ENCODE results near the gene MYBBP1A.
A peak's percentile ranks its signal among the peaks of the same experiment; 100 is the strongest.

The MYBBP1A gene

DNA sequence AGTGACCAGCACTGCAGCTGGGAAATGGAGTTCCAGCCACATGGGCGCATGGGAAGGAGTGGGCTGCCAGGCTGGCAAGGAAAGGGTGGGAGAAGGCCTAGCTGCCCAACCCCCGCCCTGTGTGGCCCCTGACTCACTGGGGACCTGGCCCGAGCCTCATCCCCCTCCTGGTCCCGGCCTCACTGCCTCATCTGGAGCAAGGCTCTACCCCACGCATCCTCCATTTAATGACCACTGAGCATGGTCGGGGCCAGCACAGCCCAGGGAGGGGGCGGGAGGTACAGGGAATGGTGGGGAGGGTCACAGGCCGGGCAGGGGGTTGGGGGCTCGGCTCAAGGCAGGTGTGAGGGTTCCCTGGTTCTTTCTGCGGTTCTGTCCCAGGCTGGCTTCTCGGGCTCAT, 40.4 kb downstream of the MYBBP1A start:
- no peak for DNase-seq

DNA sequence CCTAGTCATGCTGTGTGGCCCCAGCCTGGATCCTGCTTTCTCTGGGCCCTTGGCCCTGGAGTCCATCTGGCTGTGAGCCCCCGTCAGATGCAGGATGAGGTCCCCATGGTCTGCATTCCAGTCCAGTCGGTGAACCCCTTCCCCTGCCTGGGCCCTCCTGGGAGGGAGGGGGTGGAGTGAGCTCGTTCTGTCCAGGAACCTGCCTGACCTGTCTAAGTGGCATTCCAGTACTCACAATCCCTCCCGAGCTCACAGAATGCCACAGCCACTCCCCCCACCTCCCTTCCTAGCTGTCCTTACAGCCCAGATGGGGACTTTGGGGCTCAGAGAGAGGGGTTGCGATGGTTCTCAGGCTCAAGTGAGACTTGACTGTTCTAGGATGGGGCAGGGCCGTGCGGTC, 41.0 kb downstream of the MYBBP1A start:
- DNase-seq, result no peak

DNA sequence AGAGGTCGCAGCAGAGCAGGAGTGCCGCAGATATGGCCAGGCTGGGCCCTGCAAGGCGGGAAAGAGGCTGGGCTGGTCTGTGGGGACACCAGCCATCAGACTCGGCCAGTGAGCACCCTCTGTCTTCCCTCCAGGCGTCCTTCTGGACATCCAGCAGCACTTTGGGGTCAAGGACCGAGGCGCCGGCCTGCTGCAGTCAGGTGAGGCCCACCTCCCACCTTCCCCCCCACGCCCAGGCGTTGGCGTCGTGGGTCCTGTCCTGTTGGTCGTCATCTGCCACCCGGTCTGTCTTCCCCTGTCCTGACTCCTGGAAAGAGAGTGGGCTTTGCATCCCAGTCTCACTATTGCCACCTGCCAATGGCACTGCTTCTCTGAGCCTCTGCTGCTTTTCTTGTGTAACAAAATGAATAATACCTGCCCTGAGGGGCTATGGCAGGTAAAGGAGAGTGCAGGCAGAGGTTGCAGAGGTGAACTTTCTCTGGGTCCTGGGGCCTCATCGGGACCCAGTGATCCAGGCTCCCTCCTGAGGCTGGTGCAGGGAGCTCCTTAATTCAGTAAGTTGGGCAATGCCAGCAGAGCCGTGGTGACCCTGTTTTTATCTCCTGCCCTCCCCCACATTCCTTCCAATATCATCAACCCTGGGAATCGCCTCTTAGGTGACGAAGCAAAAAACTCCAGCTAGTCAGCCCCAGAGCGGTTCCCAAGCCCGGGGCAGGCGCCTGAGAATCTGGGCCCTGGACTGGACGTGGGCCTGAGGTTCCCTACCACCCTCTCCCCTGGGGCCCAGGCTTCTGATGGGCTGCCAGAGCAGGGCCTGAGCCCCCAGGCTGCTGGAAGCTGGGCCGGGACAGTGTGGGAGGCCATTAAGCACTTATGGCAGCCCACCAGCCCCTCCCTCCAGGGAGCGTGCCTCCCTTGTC, 41.8 kb downstream of the MYBBP1A start:
- DNase-seq, result no peak

DNA sequence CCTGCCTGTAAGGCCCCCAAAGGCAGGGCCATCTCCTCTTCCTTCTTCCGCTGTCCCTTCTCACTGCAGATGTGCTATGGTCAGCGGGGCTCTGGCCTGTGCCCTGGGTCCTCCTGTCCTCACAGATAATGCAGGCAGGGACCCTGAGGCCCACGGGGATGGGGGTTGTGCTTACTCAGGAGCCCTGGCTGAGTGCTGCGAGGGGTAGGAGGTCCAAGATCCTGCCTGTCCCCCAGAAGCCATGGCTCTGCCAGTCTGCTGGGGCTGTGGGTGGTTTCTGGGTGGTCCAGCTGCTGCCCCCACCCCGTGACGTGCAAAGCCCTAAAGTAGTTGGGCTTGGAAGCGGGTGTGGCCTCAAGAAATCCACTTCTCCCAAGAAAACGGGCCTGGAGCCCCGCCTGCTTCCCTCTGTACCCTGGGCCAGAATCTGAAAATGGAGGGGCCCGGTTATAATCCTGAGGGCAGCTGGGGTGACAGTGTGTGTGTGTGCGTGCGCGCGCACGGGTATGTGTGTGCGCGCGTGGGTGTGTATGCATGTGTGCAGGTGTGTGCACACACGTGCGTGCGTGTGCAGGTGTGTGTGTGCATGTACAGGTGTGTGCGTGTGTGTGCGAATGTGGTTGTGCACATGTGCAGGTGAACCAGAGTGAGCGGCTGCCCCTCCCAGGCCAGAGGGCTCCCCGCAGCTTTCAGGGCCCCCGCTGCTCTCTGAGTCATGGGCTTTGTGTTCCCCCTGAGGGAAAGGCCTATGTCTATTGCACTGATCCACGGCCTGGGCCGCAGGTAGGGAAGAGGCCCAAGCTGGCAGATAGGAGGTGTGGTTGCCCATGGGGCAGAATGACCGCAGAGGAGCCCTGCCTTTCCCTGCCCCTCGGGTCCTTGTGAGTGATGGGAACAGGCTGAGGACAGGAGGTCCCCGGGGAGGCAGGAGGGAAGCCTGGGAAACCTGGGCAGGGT, 42.8 kb downstream of the MYBBP1A start:
- DNase-seq, result no peak

DNA sequence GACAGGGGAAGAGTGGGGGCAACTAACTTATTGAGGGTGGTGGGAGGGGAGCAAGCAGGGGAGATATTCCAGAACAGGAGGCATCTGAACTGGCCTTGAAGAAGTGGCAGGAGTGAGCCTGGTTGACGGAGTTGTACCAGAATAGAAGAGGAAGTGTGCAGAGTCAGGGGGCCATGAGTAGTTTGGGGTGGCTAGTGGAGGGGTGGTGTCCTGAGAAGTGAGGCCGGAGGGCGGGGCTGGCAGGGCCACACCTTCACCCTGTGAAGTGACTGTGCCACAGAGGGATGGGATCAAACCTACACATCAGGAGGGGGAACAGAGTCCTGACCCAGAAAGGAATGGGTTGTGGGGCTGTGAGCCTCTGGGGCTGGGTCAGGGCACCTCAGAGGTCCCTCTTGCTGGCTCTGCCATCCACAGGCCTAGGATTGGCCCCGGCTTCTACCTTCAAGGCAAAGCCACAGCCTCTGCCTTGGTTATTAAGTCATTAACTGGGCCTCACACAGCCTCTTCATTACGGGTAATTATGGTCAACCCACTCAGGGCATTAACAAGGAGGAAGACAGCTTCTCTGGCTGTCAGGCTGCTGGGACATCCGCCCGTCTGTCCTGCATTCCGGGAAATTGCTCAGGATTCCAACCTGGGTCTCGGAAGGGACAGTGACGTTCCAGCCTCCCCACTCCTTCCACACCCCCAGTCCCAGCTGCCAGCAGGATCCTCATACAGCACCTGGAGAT, 43.8 kb downstream of the MYBBP1A start:
- no peak for DNase-seq

DNA sequence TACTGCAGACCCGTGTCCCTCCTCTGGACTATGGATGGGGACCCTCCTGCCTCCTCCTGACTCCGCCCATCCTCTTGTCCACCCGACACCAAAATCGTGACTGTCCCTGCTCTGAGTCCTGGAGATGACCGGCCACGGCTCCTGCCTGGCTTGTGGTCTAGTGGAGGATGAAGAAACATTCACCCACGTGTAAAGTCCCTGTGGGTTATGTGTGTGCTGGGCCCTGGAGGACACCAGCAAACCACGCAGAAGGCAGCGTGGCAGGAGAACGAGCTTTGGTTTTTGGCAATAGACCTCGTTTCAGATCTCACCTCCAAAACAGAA, 44.6 kb downstream of the MYBBP1A start:
- no peak for DNase-seq

DNA sequence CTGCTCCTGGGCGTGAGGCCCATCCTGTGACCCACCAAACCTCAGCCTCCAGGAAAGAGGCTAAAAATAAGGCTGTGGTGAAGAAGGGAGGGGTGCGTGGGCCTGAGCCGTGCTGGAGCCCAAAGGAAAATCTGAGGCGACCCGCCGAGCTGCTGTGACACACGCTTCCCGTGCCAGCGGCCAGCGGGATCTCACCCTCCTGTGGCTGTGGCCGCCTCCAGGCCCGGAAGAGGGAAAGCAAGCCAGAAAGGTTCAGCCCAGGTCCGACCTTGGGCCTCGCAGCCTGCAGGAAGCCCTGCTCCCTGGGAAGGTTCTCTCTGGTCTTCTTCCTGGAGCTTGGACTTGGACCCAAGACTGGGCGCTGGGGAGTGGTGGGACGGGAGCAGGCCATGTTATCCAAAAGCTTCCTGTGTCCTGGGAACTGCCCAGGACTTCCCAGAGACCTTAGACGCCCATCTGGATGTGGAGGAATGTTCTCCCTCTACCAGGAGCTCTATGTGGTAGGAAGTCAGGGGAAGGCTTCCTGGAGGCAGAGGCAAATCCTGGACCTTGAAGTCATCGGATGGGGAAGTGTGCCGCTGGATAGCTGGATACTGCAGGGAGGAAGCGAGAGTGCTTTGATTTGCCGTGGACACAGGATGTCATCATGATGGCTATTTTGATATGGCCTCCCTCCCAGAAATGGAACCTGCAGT, 45.1 kb downstream of the MYBBP1A start:
- no peak for DNase-seq

DNA sequence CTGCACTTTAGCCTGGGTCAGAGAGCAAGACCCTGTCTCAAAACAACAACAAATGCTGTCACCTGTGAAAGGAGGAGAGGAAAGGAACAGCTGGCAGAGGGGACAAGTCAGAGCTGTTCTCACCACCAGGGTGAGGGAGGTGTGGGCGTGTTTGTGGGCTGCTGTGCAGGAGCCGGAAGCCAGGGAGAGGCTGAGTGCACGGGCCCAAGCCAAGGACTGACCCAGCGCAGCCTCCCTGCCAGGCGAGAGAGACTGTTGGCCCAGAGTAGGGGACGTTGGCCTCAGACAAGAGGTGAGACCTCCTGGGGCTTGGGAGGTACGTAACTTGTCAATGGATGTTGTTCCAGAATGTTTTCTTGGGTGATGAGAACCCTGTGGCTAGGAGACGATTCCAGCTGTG, 45.8 kb downstream of the MYBBP1A start:
- peak; percentile 37 for DNase-seq

DNA sequence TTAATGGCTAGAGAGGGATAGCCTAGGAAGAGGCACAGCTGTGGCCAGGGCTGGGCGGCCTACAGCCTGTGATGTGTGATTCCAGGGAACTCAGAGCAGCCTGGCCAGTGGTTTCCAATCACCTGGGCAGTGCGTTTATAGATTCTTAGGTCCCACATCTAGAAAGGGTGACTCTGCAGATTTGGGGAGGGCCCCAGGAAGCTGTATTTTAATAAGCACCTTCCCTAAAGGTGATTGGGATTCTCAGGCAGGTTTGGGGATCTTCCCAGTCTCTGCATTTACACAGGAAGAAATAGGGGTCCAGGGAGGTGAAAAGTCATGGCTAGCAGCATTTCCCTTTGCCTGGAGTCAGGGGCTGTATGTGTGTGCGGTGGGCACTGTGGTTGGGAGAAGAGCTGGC, 47.0 kb downstream of the MYBBP1A start:
- no peak for DNase-seq

DNA sequence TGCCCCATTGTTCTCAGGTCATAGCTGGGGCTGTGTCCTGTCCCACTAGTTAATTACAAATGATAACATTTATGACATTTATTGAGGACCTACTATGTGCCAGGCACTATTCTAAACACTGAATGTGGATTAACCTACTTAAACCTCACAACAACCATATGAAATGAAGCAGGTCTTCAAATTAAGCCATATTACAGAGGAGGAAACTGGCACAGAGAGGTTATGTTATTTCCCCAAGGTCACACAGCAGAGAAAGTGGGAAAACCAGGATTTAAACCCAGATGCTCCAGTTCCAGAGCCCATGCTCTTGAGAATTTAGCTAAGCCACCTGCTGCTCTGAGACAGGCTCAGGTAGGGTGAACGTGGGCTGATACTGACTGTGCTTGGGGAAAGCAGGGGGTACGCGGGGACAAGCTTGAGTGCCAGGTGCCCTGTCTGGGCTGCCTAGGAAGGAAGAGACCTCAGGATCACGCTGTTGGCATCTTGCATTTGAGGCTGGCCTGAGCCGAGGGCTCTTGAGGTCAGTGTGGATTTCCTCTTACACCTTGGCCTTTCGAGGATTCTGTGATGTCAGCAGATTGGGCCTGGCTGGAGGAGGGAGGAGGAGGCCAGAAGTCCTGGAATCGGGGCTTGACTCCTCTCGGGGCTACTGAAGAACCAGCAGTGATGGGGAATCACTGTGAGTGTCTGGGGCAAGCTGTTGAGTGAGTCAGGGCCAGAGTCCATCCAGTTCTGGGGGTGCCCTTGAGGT, 47.6 kb downstream of the MYBBP1A start:
- DNase-seq, result no peak

DNA sequence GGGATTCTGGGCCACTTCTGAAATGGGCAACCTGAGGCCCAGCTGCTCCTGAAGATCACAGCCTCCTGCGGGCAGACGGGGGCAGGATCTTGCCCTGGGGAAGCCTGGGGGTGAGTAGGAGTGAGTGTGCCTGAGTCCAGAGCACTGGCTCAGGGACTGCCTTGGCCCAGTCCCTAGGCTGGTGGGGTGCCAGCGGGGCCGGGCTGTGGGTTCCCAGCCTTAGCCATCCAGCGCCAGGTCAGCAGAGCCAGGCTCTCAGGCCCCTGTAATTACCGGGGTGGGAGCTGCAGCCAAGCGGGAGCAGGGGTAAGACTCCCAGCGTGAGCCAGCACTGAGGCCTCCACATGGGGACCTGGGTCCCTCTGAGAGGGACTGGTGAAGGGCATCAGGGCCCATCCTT, 48.3 kb downstream of the MYBBP1A start:
- no peak for DNase-seq

DNA sequence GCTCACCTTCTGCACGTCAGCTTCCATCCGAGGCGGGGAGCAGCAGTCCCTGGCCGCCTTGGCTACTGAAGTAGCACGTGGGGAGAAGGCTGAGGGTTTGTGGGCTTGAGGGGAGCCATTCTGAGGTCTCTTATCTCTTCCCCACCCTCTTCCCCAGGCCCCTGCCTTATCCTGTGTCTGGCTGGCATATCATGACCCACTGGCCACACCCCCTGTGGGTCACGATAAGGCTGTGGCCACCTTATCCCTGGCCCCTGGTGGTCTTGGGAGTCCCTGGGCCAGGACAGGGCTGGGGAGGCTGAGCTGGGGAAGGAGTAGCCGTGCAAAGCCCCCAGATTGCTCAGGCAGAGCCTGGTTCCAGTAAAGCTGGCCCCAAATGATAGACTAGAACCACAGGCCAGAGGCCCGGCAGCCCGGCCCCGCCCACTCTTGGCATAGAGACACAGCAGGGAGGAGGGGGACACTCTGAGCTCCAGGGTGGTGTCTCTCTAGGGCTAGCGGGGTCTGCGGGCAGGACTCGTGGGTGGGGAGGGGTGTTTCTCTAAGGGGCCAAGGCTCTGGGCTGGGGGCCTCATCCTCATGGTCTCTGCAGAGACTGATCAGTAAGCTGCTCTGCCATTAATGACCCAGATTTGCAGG, 48.9 kb downstream of the MYBBP1A start:
- DNase-seq, result no peak

DNA sequence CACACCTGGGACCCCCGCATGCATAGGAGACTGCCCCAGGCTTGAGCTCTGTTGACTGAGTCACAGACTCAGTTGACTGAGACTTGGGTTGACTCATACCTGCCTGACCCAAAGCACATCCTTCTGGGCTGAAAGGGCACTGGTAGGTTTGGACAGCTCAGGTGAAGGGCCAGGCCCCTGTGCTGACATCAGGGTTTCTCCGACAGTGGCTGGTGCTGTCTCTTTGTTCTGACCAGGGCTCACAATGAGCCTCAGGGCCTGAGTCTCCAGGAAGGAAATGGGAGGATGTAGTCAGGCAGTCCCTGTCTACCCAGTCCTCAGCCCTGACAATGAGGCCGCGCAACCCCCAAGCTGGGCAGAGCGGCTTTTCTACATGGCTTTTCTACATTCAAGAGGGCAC, 50.0 kb downstream of the MYBBP1A start:
- no peak for DNase-seq

DNA sequence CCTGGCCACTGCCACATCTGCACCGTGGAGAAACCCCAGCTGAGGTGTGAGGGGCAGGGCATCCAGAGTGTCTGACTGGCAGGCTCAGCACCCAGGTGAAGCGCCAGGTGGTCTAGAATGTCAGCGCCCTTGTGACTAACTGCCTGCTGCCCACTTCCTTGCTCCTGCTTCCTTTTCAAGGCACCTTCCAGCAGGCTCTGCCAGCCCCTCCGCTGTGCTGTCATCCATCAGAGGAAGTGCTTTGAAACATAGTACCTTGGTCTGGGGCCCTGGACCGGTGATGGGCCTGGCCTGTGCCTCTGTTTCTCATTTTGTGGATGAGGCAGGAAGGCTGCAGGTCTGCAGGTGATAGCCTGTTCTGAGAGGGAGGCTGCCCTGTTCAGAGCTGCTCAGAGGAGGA, 51.0 kb downstream of the MYBBP1A start:
- peak; percentile 17 for DNase-seq

DNA sequence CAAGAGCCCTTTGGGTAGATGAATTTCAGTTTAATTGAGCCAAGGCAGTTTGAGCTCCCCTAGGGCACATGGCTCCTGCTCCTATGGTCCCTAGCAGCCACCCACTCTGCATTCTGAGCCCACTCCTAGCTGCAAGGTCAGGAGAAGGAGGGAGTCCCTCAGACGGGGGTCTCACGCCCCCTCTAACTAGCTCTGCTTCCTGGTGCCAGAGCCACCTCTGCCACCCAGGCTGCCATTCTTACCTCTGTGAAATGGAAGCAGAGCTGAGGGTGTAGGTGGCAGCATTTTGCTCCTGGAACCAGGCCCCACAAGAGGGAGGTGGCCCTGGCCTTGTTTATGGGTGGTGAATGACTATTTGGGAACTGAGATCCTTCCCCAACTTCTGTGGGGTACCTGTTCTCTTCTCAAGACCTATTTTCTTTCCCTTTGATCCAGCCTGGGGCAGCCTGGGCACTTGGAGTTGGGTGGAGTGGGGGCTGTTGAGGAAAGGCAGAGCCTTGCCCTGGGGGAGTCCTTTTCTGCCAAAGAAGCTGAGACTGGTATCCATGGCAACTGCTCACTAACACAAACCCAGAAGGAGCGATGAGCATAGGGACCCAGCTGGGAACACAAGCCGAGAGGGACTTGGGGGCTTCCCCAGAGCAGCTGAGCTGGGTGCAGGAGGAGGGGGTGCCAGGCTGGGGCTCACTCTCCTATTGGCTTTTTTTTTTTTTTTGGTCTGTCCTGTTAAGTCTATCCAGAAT, 51.7 kb downstream of the MYBBP1A start:
- no peak for DNase-seq

DNA sequence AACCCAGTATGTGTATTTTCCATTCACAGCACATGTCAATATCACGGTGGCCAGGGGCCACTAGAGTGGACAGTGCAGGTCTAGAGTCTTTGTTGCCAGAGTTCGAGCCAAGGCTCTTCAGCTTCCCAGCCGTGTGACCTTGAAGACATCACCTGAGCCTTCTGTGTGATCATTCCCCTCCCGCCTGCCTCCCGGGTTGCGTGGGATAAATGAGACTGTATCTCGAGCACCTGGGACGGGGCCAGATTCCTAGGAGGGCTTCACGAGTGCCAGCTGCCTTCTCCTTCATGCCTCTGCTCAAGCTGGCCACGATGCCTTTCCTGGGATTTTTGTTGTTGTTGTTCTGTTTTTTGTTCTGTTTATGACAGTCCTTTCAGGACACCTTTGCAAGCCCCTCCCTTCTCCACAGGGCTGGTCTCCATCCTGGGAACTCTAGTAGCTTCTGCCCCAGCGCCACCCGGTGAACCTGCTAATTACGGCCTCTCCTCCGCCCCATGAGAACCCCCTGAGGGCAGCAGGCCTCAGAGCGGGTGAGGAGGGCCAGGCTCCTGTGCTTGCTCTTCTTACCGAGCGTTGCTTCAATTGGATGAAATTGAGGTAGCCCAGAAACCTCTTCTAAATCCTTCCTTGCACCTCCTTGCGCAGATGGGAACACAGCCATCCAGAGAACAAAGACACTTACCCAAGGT, 52.6 kb downstream of the MYBBP1A start:
- no peak for DNase-seq

DNA sequence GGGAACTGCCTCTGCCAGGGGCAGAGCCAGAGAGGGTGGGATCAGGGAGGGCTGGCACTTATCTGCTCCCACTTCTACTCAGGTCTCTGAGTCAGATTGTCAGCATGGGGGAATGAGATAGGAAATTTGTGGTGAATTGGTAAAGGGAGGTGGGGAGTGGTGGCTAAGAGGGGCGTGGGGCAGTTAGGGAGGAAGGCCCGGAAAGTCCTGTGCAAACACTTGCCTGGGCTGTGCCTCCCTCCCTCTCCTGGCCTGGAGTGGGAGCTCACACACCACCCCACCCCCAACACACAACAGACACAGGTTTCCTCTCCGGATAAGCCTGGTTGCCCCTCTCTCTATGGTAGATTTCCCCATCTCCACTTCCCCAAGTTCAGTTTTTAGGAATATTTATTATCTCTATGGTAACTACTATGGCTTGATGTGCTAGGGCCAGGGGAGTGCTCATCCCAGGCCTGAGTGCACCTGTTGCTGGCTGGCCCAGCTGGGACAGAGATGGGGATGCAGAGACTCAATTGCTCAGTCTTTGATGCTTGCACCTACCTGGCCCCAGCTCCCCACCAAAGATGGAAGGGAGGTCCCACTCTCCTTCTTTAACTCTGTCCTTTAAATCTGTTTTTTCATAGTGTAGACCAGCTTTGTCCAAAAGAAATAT, 53.8 kb downstream of the MYBBP1A start:
- DNase-seq, result no peak

DNA sequence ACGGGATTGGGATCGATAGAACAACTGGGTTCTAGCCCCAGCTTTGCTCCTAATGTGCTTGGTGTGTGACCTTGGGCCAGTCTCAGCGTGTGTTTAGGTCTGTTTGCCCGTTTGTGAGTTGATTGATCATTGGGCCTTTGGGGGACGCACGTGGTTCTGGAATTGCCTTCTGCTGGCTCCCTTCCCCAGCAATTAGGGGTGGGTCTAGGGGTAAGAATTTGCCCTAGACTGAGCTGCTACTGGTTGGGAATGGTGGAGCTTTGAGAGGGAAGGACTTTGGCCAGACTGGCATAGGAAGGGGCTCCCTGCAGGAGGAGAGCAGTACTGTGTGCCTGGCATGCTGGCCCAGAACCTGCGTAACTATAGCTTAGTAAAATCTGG, 55.0 kb downstream of the MYBBP1A start:
- DNase-seq, result no peak

DNA sequence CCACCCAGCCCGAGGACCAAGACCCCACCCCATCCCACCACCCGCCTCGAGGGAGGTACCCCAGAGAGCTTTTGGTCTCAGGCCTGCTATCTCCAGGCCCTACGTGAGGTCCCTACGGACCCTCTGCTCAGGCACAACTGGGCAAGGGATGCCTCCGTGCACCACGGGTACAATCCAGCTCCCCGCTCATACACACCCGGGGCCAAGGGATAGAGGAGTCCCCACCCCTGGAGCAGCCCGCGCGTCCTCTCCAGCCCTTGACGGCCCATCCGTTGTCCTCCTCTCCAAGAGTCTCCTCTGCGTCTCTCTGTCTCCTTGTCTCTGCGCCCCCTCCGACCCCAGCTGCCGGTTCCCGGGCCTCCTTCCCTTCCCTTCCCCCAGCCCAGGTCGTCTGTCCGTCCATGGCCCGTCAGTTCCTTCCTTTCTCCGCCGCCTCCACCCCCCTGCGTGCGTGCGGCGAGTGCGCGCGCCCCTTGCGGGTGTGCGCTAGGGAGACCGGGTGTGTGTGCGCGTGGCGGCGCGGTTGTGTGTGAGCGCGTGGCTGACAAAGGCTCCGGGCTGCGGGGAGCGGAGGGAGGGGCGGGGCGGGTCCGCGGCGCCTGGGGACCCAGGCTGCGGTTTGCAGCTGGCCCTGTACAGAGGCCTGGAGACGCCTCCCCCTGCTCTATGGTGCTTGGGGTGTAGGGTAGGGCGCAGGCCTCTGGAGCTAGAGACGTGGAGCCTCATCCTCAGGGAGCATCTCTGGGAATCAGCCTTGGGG, 55.6 kb downstream of the MYBBP1A start:
- DNase-seq, result peak; percentile 41
